ENCODE results near the gene ZBP1.

The ZBP1 gene

DNA sequence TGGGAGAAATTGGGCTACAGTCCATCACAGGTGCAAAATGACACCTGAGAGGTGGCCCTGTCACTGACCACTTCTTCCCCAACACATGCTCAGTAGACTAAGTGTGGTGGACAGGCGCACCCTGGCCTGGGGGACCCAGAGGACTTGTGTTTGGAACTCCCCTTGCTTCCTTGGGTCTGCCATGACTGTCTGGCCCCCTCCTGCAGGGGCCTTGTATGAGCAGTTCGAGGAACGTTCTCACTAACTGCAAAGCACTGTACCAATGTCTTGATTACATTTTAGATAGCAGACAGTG is 63.3 kb downstream of the ZBP1 start:
- DNase-seq (ENCODE audit: low read depth), result no peak

DNA sequence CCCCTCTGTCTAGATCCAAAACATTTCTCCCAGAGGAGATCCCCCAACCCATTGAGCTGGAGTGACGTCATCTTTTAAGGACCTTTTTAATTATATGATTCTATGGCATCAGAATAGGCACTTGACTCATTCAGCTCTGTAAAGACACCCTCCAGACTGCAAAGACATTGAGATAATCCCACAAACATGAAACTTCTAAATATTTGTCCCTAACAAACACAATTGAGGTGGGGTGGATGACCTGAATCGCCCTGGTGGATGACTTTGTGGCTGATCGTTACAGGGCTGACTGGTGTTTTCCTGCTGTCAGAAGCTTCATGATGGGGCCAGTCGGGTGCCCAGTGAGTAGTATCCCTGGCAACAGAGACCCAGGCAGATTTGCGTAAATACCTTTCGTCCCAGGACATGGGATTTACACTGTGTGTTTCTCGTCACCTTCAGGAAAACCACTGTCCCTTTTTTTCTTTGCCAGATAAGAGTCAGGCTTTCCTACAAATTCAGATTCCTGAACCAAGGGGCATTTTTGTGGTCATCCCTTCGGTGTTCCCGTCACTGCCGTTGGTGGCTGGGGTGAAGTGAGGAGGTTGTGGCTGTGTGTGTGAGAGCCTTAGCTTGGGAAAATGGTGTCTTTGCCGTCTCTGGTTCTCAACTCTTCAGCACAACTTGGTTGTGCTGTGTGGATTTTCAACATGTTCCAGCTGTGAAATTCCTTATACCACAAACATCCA is 64.6 kb downstream of the ZBP1 start:
- DNase-seq (ENCODE audit: low read depth), result no peak

Measured in stimulated activated CD8-positive, alpha-beta memory T cell treated with anti-CD3 and anti-CD28 coated beads, Interleukin-12 subunit alpha, Interleukin-12 subunit beta, amount 100 ng/mL, for 1 hour (primary cell).